Measurements from ENCODE around the gene XRCC2. TPM values are rescaled to one million over a fixed set of nuclear protein-coding genes. Genes with fewer than 3 reads are reported as not detected.

The XRCC2 gene
- total and polyA plus RNA-seq, 9 donors = 0.25 to 1.7 (median 0.69) TPM

GRCh38 chr7:152643979-152644559 is 31.9 kb downstream of the XRCC2 start:
- 92% methylated on average over 9 of the region's 9 CpGs for WGBS, 3 donors
- H3K4me3 ChIP-seq = no peak overlapping the region
- no peak for DNase-seq
- no peaks in the 10 kb centered on the region for H3K9me3 ChIP-seq
- intact Hi-C loops (cut with DNase I) = no loop called here
- TF ChIP-seq POLR2A (IDR thresholded peaks at IDR 0.05) = no peak
- TF ChIP-seq CTCF (IDR thresholded peaks at IDR 0.05) = no peak
- TF ChIP-seq EP300 (IDR thresholded peaks at IDR 0.05) = no peak
- H3K4me1 ChIP-seq (ENCODE audit: insufficient read depth) = no peaks in the 10 kb centered on the region
- no peaks in the 10 kb centered on the region for H3K36me3 ChIP-seq
- H3K27me3 ChIP-seq = no peaks in the 10 kb centered on the region
- H3K27ac ChIP-seq = no peak overlapping the region

GRCh38 chr7:152641384-152641783 is 34.6 kb downstream of the XRCC2 start:
- intact Hi-C loops (cut with DNase I) = no loop called here
- WGBS, 3 donors = 91 to 92% (median 91%) methylated on average over 6 of the region's 6 CpGs

GRCh38 chr7:152640829-152641228 is 35.1 kb downstream of the XRCC2 start:
- no peaks in the 10 kb centered on the region for H3K36me3 ChIP-seq
- H3K9me3 ChIP-seq = no peaks in the 10 kb centered on the region
- no peaks in the 10 kb centered on the region for H3K4me1 ChIP-seq (ENCODE audit: insufficient read depth)
- WGBS, 3 donors = 74 to 82% (median 74%) methylated on average over 6 of the region's 6 CpGs
- no peak for DNase-seq
- no peak overlapping the region for H3K27ac ChIP-seq
- TF ChIP-seq POLR2A (IDR thresholded peaks at IDR 0.05) (no peak), CTCF (IDR thresholded peaks at IDR 0.05) (no peak), EP300 (IDR thresholded peaks at IDR 0.05) (no peak)
- H3K4me3 ChIP-seq = no peak overlapping the region
- intact Hi-C loops (cut with DNase I) = no loop called here
- no peaks in the 10 kb centered on the region for H3K27me3 ChIP-seq

More at GRCh38 chr7:152641384-152641783, 34.6 kb downstream of the XRCC2 start:
- no peak for DNase-seq
- Histone ChIP-seq H3K27me3 (no peaks in the 10 kb centered on the region), H3K4me3 (no peak overlapping the region), H3K27ac (no peak overlapping the region), H3K4me1 (ENCODE audit: insufficient read depth) (no peaks in the 10 kb centered on the region), H3K9me3 (no peaks in the 10 kb centered on the region), H3K36me3 (no peaks in the 10 kb centered on the region)
- TF ChIP-seq CTCF (IDR thresholded peaks at IDR 0.05) (no peak), EP300 (IDR thresholded peaks at IDR 0.05) (no peak), POLR2A (IDR thresholded peaks at IDR 0.05) (no peak)

- Histone ChIP-seq H3K4me3 (no peak overlapping the region), H3K9me3 (no peaks in the 10 kb centered on the region), H3K27ac (no peak overlapping the region), H3K27me3 (no peaks in the 10 kb centered on the region), H3K4me1 (ENCODE audit: insufficient read depth) (no peaks in the 10 kb centered on the region), H3K36me3 (no peaks in the 10 kb centered on the region)
- TF ChIP-seq POLR2A (IDR thresholded peaks at IDR 0.05) (no peak), EP300 (IDR thresholded peaks at IDR 0.05) (no peak), CTCF (IDR thresholded peaks at IDR 0.05) (no peak)
- DNase-seq = no peak
- 76 to 83% (median 79%) methylated on average over 7 of the region's 7 CpGs for WGBS, 3 donors
- intact Hi-C loops (cut with DNase I) = no loop called here
These were observed 37.9 kb downstream of the XRCC2 start for GRCh38 chr7:152637920-152638580.
